Fibroblast of peridontal ligament (primary cell): ENCODE results near the gene SLC28A3.
"Not testable (repeated sequence)": the region's sequence is repeated elsewhere in the genome, so short reads cannot be mapped to it uniquely, and the experiment has no call there.

Experiments
- DNase-seq: peaks from one replicate; pipeline ENCODE4 v3.0.0-alpha.2; 2010; ENCODE audit errors: extremely low read depth

The SLC28A3 gene

GRCh38 chr9:84340535-84340934, at the start of gene SLC28A3:
Gene SLC28A3, minus strand, starts transcription at chr9:84340758. Its CDS starts 125 bp downstream, at chr9:84340633.
- no peak for DNase-seq

GRCh38 chr9:84390254-84390653, 49.7 kb upstream of the SLC28A3 start:
- DNase-seq = not testable (repeated sequence)

- DNase-seq = peak; percentile 39
These were observed 47.3 kb upstream of the SLC28A3 start for GRCh38 chr9:84387821-84388220.

GRCh38 chr9:84386753-84387152, 46.2 kb upstream of the SLC28A3 start:
- DNase-seq = no peak

- DNase-seq = no peak
These were observed 45.0 kb upstream of the SLC28A3 start for GRCh38 chr9:84385386-84386040.

GRCh38 chr9:84384617-84385016, 44.1 kb upstream of the SLC28A3 start:
- DNase-seq = no peak

GRCh38 chr9:84383178-84383577, 42.6 kb upstream of the SLC28A3 start:
- no peak for DNase-seq

- DNase-seq = peak; percentile 24
These were observed 42.2 kb upstream of the SLC28A3 start for GRCh38 chr9:84382720-84383119.

GRCh38 chr9:84381508-84381907, 41.0 kb upstream of the SLC28A3 start:
- DNase-seq = no peak

GRCh38 chr9:84379740-84380139, 39.2 kb upstream of the SLC28A3 start:
- peak; percentile 97 for DNase-seq

- no peak for DNase-seq
These were observed 35.4 kb upstream of the SLC28A3 start for GRCh38 chr9:84375954-84376353.

- DNase-seq = peak; percentile 47
These were observed 34.0 kb upstream of the SLC28A3 start for GRCh38 chr9:84374516-84374915.

- no peak for DNase-seq
These were observed 33.5 kb upstream of the SLC28A3 start for GRCh38 chr9:84374013-84374412.

GRCh38 chr9:84371737-84372136, 31.2 kb upstream of the SLC28A3 start:
- peak; percentile 99 for DNase-seq

GRCh38 chr9:84368601-84369000, 28.0 kb upstream of the SLC28A3 start:
- DNase-seq = no peak

- DNase-seq = not testable (repeated sequence)
These were observed 27.2 kb upstream of the SLC28A3 start for GRCh38 chr9:84367726-84368125.

- no peak for DNase-seq
These were observed 26.1 kb upstream of the SLC28A3 start for GRCh38 chr9:84366683-84367082.

GRCh38 chr9:84364894-84365490, 24.4 kb upstream of the SLC28A3 start:
- not testable (repeated sequence) for DNase-seq

GRCh38 chr9:84361645-84362044, 21.1 kb upstream of the SLC28A3 start:
- DNase-seq = no peak

GRCh38 chr9:84357275-84357674, 16.7 kb upstream of the SLC28A3 start:
- DNase-seq = peak; percentile 12

GRCh38 chr9:84354035-84354434, 13.5 kb upstream of the SLC28A3 start:
- no peak for DNase-seq

GRCh38 chr9:84349671-84350070, 9.1 kb upstream of the SLC28A3 start:
- DNase-seq = no peak

GRCh38 chr9:84343111-84343521, 2.6 kb upstream of the SLC28A3 start:
- DNase-seq = peak; percentile 33

- no peak for DNase-seq
These were observed 596 bp downstream of the SLC28A3 start for GRCh38 chr9:84339962-84340361.
